ENCODE results near the gene ALKBH3. TPM values are rescaled to one million over a fixed set of nuclear protein-coding genes. Genes with fewer than 3 reads are reported as not detected.

ALKBH3 gene
- total RNA-seq, 1 experiment from 2014 or later = 36.7 TPM

GRCh38 chr11:43917851-43918250 is 37.2 kb downstream of the ALKBH3 start (continued):
- TF ChIP-seq ZBTB33 (IDR thresholded peaks at IDR 0.05; ENCODE audit: extremely low read depth, insufficient replicate concordance, low read length) = no peak
- no peak for TF ChIP-seq SRF (IDR thresholded peaks at IDR 0.05; ENCODE audit: low read depth)
- TF ChIP-seq ZNF274 (IDR thresholded peaks at IDR 0.05; ENCODE audit: low read depth, low read length) = no peak
- TF ChIP-seq FOSL1 (IDR thresholded peaks at IDR 0.05; ENCODE audit: low read depth) = no peak
- no peak for TF ChIP-seq ELF1 (IDR thresholded peaks at IDR 0.05; ENCODE audit: borderline replicate concordance, low read depth)
- no peak for TF ChIP-seq POLR2AphosphoS5 (IDR thresholded peaks at IDR 0.05; ENCODE audit: low read depth, low read length)

GRCh38 chr11:43918662-43919061 is 38.0 kb downstream of the ALKBH3 start:
- POLR2A ChIA-PET = no interaction called here
- no peak overlapping the region for H3K4me3 ChIP-seq (replicated peaks in 1 of 2; ENCODE audit: low read depth in 1 of 2, low read length in 2 of 2)
- no peaks in the 10 kb centered on the region for H3K9me2 ChIP-seq (ENCODE audit: insufficient read depth)
- no peak overlapping the region for H3K9ac ChIP-seq (ENCODE audit: low read length)
- no TSS peak for BruUV-seq (replicated peaks)
- peaks cover 0 to 17% of the 10 kb centered on the region in 2 experiments; a peak in 2 of 4 replicates for H3K4me1 ChIP-seq (ENCODE audit: control insufficient read depth in 1 of 2, insufficient read depth in 2 of 2, low read length in 2 of 2)
- no peak overlapping the region for H3K27ac ChIP-seq (ENCODE audit: low read depth, low read length)
- intact Hi-C loops (cut with micrococcal nuclease) = no loop called here
- CTCF ChIA-PET = interaction anchor here (1.3 kb wide), 1 partner anchor 26 kb away, joined by 3 read pairs; no protein-coding TSS in a partner anchor
- RAD21 ChIA-PET (ENCODE audit: low non-redundant PET in 1 of 2, low total read pairs in 2 of 2, uncharacterized antibody in 2 of 2, unreplicated experiment in 2 of 2) = no interaction called here
- no peak for TF ChIP-seq ZNF274 (IDR thresholded peaks at IDR 0.05; ENCODE audit: low read depth, low read length)
- TF ChIP-seq POLR2AphosphoS5 (IDR thresholded peaks at IDR 0.05; ENCODE audit: low read depth, low read length) = no peak
- no peak for TF ChIP-seq ATF3 (IDR thresholded peaks at IDR 0.05)
- no peak for TF ChIP-seq CTCF (IDR thresholded peaks at IDR 0.05 in 2 of 3, conservative IDR thresholded peaks at IDR 0.05 in 1 of 3; ENCODE audit: borderline replicate concordance in 1 of 3, insufficient read depth in 1 of 3, low read depth in 2 of 3, low read length in 2 of 3)
- no peak for TF ChIP-seq SRF (IDR thresholded peaks at IDR 0.05; ENCODE audit: low read depth)
- no peak for TF ChIP-seq YY1 (IDR thresholded peaks at IDR 0.05; ENCODE audit: extremely low read depth, insufficient replicate concordance, low read depth, low read length)
- no peak for TF ChIP-seq EZH2phosphoT487 (IDR thresholded peaks at IDR 0.05; ENCODE audit: borderline replicate concordance)
- no peak for TF ChIP-seq REST (IDR thresholded peaks at IDR 0.05; ENCODE audit: low read depth)
- no peak for TF ChIP-seq POLR2A (IDR thresholded peaks at IDR 0.05; ENCODE audit: borderline replicate concordance, extremely low read depth, insufficient read depth, insufficient read length)
- no peak for TF ChIP-seq EZH2 (IDR thresholded peaks at IDR 0.05)
- no peak for TF ChIP-seq SIN3A (IDR thresholded peaks at IDR 0.05; ENCODE audit: low read depth)
- no peak for TF ChIP-seq CEBPB (IDR thresholded peaks at IDR 0.05; ENCODE audit: low read depth)
- no peak for TF ChIP-seq TCF7L2 (IDR thresholded peaks at IDR 0.05; ENCODE audit: borderline replicate concordance, extremely low read depth, insufficient read depth, insufficient read length)
- H3K36me3 ChIP-seq (ENCODE audit: control insufficient read depth in 1 of 2, insufficient read depth in 2 of 2, low read length in 2 of 2) = no peaks in the 10 kb centered on the region
- DNase-seq (ENCODE audit: low read depth, low spot score) (no peak), ATAC-seq (no peak)
- no peaks in the 10 kb centered on the region for H4K20me1 ChIP-seq (ENCODE audit: insufficient read depth)
- H3K9me3 ChIP-seq (ENCODE audit: control insufficient read depth in 1 of 2, insufficient read depth in 1 of 2, low read depth in 1 of 2, low read length in 2 of 2) = no peaks in the 10 kb centered on the region
- H3K79me2 ChIP-seq (ENCODE audit: insufficient read depth, low read length) = no peaks in the 10 kb centered on the region
- no peak overlapping the region for H2AFZ ChIP-seq (ENCODE audit: low read depth, low read length, poor library complexity, severe bottlenecking)
- no peak overlapping the region for H3K4me2 ChIP-seq (ENCODE audit: low read length)
- H3K27me3 ChIP-seq (ENCODE audit: insufficient read depth, low read length) = no peaks in the 10 kb centered on the region
